ENCODE measurements around the gene AHNAK2. TPM values are rescaled to one million over a fixed set of nuclear protein-coding genes. Genes with fewer than 3 reads are reported as not detected.
"Not testable (repeated sequence)": the region's sequence is repeated elsewhere in the genome, so short reads cannot be mapped to it uniquely, and the experiment has no call there.

Gene AHNAK2
- not detected for total RNA-seq

DNA sequence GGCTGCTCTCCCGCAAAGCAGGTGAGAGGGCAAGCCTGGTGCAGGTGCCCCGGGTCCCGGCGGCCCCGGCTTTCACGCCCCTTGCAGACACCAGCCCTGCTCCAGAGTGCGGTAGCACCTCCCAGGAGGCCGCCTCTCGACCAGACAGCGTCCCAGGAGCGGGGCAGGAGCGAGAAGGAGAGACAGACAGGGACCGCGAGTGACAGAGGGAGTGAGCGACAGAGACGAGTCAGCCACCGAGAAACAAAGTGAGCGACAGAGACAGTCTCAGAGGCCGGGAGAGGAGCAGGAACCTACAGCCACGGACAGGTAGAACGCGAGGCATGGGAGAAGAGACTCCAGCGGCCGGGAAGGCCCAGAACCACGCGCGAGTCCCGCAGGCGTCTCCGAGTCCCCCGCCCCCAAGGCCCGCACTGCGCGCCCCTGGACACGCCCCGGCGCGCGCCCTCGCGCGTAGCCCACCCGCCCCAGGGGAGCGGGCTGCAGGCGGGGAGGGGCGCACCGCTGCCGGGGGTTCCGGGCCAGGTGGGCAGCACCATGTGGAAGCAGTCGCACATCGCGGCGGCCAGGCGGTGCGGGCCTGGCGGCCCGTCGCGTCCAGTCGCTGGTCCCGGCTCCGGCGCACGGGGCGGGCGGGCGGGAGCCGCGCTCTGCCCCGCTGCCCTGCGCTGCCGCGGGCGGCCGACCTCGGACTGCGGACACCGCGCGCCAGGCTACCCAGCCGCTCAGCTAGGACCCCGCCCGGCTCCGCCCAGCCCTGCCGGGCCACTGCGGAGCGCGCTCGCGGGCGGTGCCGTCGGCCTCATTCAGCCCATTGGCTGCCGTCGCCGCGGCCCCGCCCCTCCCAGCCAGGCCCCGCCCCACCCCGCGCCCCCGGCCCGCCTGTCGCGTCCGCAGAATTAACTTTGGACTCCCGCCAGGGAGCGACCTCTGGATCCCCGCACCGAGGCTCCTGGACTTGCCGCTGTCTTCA, at the start of gene AHNAK2:
Gene AHNAK2 (minus strand): TSS at position 694 of the 973 bp plus-strand sequence. CDS start 137 bp downstream, at position 557.
- peak; percentile 32 for DNase-seq

DNA sequence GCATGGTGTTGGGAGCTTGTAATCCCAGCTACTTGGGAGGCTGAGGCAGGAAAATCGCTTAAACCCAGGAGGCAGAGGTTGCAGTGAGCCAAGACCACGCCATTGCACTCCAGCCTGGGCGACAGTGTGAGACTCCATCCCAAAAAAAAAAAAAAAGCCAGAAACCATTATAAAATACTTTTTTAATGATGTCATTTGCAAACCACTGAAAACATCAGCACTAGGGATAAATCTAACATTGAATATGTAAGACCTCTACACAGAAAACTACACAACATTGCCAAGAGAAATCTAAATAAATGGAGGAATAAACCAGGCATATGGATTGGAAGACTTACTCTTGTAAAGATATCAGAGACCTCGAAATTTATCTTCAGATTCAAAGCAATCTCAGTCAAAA, 49.5 kb upstream of the AHNAK2 start:
- not testable (repeated sequence) for DNase-seq

DNA sequence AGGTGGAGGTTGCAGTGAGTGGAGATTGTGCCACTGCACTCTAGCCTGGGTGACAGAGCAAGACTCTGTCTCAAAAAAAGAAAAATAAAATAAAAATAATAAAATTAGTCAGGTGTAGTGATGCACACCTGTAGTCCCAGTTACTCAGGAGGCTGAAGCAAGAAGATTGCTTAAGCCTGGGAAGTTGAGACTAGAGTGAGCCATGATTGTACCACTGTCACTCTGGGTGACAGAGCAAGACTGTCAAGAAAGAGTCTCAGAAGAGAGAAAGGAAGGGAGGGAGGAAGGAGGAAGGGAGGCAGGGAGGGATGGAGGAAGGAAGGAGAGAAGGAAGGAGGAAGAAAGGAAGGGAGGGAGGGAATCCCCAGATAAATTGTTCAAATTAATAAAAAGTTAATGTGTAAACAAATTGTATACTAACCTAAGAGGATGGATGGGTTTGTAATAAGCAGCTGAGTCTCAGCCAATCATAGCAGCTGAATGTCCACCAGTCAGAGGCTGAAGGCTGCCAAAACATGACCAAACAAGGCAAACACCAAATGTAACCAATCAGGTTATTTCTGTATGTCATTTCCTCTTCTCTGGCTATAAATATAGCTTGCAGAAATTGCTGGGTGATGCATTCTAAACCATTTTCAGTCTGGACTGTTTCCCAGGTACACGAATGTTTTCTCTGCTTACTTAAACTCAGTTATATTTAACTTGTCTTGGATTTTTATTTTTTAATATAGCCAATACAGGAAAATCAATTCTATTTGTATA, 48.8 kb upstream of the AHNAK2 start:
- no peak for DNase-seq

DNA sequence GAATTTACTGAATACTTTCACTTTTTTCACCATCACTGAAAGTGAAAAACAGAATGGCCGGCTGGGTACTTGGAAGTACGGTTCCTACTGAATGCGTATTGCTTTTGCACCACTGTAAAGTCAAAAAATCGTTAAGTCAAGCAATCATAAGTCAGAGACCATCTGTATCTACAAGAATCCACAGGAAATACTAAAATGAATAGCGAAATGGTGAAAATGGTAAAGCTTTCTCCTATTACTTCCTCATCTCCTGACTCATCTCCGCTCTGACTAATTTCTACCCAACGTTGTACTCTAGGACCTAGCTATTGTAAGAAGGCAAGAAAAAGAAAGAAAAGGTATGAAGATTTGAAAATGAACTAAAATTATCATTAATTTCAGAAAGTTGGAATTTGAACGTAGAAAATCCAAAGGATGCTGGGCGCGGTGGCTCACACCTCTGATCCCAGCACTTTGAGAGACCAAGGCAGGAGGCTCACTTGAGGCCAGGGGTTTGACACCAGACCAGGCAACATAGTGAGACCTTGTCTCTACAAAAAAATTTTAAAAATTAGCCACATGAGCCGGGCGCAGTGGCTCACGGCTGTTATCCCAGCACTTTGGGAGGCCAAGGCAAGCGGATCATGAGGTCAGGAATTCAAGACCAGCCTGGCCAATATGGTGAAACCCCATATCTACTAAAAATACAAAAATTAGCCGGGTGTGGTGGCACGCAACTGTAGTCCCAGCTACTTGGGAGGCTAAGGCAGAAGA, 48.0 kb upstream of the AHNAK2 start:
- no peak for DNase-seq

DNA sequence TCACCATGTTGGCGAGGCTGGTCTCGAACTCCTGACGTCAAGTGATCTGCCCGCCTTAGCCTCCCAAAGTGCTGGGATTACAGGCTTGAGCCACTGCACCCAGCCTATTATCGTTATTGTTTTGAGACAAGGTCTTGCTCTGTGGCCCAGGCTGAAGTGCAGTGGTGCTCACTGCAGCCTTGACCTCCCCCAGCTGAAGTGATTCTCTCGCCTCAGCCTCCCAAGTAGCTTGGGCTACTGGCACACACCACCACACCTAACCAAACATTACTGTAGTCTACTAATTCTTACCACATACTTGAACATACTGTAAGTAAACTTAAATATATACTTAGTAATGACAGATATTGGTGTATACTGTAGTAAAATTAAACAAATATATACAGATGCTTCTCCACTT, 47.3 kb upstream of the AHNAK2 start:
- DNase-seq = no peak

DNA sequence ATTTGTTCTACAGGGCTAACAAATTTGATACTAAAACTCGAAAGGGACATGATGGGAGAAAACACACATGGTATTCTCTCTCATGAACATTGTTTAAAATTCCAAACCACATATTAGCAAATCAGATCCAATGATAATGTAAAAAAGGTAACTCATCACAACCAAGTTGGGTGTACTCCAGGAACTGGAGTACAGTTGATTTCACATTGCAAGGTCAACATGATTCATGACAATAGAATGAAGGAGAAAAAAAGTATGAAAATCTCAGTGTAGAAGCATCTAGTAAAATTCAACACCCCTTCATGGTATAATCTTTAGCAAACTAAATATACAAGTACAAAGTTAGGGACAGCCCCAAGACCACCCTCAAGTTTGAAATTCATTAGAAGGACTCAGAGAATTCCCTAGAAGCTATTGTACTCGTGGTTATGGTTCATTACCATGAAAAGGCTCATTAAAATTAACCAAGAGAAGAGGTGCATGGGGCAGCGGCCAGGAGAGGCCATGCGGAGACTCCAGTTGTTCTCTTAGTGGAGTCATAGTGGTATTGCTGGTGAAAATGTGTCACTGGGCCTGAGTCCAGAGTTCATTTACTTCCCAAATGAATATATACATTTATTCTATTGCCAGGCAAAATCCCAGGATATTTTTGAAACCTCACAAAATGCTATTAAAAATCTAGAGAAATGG, 45.8 kb upstream of the AHNAK2 start:
- DNase-seq = no peak

DNA sequence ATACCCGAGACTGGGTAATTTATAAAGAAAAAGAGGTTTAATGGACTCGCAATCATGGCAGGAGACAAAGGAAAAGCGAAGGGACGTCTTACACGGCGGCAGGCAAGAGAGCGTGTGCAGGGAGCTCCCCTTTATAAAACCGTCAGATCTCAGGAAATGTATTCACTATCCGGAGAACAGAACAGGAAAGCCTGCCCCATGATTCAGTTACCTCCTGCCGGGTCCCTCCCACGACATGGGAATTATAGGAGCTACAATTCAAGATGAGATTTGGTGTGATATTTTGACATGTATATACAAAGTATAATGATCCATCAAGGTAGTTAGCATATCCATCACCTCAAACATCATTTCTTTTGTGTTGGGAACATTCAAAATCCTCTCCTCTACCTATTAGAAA, 45.0 kb upstream of the AHNAK2 start:
- no peak for DNase-seq

DNA sequence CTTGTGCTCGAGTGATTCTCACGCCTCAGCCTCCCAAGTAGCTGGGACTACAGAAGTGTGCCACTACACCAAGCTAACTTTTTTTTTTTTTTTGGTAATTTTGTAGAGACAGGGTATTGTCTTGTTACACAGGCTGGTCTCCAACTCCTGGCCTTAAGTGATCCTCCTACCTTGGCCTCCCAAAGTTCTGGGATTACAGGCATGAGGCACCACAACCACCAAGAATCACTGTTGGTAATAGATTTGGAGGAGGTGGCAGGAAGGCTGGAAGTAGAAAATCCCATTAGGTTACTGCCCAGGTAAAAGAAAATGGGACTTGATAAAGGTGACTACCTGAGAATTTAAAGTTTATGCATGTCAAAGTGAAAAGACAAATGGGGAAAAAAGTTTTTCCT, 44.1 kb upstream of the AHNAK2 start:
- no peak for DNase-seq

DNA sequence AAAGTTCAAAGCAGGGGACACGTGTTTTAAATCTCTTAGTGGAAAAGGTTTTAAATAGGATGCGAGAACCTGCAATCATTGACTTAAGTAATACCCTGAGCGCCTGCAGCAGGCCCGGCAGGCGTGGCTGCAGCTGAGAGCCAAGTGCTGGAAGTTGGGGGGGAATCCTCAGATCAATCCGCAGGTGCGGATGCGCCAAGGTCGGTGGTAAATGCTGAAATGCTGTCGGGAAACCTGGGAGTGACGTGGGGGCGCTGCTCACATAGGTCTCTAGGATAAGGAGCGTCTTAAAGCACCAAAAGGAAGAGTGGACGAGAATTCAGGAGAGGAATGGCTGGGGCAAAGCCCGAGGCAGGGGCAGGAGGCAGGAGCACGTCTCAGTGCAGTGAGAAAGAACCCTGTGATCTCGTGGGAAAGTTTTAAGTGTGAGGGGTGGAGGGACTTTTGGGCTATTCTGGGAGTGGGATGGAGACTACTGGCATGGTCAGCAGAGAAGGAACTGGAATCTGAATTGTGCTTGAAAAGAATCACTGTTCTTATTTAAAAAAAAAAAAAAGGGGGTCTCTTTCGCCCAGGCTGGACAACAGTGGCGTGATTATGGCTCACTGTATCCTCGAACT, 43.6 kb upstream of the AHNAK2 start:
- peak; percentile 22 for DNase-seq

DNA sequence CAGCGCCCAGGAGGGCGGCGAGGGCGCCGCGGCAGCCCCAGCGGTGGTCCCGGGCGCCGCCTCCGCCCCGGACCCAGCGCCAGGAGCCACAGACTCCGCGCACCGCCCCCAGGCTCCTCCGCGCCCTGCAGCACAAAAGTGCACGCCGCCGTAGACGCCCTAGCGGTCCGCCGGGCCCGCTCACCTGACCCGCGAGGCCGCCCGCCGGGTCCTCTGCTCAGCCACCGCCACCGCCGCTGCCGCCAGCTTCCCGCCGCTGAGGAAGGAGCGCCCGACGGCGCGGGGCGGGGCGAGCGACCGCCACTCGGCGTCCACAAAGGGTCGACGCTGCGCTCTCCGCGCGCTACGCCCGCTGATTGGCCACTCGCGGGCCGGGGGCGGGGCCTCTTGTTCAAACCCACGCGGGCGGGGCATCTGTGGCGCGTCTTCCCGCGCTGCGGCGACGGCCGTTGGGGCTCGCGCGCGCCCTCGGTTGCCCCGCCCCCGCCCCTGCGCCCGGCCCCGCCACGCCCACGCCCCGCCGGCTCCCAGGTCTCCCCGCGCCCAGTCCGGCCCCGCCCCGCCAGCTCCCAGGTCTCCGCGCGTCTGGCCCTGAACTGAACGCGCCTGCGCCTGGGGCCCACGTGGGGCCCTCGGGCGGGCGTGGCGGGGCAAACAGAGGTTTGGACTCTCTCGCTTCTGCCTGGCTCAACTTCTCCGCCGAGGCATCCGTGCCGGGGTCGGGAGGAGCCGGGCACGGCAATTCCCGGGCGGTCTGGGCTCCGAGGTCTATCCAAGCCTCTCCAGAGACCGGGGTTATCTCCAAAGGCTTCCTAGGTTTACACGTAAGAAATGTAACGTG, 42.9 kb upstream of the AHNAK2 start, which contains the start of gene CDCA4:
Gene CDCA4 (minus strand): TSS at position 269 of the 841 bp plus-strand sequence. CDS start 9,154 bp downstream, outside the sequence.
- DNase-seq = peak; percentile 95

DNA sequence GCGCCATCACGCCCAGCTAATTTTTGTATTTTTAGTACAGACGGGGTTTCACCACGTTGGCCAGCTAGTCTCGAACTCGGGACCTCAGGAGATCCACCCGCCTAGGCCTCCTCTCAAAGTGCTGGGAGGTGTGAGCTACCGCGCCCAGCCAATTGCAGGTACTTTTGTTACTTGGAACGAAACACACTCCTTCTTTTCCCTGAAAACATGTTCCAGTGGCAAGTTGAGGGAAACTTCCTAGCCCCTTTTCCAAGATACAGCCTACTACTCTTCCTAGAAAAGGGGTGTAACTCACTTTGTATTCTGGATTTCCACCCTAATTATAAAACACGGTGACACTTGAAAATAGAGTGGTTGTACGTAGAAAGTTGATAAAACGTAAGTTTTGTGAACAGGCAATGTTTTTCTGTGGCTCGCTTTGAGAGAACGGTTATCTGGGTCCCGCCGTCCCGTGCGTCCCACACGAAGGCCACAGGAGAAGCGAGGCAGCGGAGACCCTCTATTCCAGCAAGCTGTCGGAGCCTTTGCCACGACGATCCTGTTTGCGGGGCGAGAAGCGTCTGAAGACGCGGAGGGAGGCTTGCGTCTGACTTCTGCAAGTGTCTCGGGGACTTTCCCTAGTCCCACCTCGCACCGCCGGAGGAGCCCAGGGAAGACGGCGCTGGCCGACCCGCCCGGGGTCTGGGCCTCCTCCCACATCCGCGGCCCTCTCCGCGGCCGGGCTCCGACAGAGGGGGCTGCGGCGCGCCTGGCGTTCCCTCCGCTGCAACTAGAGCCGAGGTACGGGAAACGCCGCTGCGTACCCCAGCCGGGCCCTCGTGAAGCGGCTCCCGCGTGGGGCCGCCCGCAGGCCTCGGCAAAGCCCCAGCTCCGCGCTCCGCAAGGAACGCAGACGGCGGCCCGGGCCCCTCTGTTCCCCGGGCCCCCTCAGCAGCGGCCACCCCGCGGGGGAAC, 42.0 kb upstream of the AHNAK2 start:
- peak; percentile 59 for DNase-seq

DNA sequence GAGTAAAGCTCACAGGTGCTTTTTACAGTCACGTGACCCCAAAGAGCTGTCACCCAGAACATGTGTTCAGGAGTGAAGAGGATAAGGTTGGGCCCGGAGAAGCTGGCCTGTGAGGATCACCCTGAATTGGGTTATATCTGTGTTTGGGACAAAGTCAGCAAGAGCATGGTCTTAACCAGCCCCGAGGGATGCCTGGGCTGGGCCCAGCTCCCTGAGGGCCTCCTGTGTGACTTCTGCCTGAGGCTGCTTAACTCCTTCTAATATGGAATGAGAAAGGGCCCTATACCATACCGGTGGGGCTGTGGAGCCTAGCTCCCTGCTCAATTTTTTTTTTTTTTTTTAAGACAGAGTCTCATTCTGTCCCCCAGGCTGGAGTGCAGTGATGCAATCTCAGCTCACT, 40.2 kb upstream of the AHNAK2 start:
- no peak for DNase-seq

DNA sequence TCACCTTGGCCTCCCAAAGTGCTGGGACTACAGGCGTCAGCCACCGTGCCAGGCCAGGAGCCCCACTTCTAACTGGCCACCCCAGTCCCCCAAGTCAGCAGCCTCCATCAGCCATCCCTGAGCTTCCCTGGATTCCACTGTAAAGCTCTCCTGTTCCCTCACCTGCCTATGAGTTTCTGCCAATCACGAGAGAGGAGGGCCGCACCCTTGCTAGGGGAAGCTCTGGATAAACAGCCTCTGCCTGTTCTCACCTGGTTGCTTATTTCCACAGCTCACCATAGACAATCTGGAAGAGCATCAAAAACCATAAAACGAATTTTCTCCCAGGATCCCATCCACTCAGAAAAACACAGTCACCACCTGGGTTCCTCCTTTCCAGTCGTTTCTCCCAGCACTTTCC, 37.7 kb upstream of the AHNAK2 start:
- DNase-seq = no peak

DNA sequence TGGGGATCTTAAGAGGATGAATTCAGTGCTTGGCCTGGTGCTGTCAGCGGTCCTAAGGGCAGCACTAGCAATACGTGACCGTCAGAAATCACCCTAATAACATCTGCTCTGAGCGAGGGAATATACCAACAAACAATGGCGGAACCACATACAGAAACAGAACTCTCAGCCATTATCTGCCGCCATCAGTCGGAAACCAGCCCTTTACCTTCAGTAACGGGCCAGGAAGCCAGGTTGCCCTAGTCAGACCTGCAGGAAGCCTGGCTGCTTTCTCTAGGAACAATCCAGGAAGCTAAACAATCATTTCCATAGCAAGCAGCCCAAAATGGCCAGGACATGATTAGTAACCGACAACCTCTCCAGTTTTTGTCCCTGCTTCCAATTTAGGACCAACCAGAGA, 37.1 kb upstream of the AHNAK2 start:
- DNase-seq = no peak

DNA sequence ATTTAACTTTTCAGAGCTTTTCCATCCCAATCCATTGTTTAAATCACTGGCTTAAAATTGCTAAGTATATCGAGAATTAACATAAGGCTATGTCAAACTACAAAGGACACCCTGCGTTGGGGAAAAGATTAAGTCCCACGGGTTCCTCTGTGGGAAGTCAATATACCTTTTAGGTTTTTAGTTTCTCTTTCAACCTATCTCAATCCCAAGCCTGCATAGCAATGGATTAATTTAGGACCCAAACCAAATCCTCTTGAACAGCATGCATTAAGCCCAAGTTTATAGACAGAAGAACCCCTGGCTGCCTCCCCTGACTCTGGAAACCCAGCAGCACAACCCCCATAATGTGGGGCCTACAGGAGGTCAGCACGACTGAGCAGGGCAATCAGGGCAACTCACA, 36.5 kb upstream of the AHNAK2 start:
- no peak for DNase-seq

DNA sequence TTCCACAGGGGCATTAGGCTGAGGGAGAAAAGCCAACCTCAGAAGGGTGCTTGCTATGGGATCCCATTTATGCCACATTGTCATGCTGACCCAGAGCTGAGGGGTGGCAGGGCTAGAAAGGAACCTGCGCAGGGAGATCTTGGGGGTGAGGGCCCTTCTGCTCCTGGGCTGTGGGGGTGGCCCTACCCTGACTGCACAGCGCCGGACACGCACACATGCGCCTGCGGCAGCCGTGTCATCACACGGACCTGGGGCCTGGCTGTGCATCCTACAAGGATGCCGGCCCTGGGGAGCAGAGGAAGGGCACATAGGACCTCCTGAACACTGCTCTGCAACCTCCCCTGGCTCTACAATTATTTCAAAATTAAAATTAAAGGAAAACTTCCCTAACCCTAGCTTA, 35.9 kb upstream of the AHNAK2 start:
- DNase-seq = no peak

DNA sequence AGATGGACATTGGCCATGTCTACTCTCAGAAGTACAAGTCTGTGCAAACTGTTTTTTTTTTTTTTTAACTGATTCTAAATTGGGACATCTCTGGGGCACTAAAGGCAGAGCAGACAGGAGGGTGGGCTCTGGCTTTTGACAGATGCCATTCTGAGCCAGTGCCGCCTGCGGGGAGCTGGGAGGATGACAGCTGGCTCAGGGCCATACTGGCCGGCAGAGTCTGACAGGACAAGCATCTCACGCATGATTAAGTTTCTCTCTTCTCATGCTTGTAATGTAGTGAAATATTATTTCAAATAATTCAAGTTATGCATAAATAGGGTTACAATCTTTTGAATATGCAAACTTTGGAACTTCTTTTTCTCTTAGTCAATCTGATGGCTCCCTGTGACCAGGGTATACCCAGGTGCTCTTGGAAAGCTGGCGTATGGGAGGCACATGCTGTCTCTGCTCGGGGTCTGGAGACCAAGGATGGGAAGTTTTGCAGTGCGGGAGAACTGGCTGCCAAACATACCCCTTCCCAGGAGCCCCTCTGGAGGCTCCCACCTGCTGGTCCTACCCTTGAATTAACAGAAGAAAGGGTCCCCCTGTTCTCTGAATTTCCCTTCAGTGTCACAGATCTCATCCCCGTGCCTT, 35.1 kb upstream of the AHNAK2 start:
- DNase-seq = no peak

DNA sequence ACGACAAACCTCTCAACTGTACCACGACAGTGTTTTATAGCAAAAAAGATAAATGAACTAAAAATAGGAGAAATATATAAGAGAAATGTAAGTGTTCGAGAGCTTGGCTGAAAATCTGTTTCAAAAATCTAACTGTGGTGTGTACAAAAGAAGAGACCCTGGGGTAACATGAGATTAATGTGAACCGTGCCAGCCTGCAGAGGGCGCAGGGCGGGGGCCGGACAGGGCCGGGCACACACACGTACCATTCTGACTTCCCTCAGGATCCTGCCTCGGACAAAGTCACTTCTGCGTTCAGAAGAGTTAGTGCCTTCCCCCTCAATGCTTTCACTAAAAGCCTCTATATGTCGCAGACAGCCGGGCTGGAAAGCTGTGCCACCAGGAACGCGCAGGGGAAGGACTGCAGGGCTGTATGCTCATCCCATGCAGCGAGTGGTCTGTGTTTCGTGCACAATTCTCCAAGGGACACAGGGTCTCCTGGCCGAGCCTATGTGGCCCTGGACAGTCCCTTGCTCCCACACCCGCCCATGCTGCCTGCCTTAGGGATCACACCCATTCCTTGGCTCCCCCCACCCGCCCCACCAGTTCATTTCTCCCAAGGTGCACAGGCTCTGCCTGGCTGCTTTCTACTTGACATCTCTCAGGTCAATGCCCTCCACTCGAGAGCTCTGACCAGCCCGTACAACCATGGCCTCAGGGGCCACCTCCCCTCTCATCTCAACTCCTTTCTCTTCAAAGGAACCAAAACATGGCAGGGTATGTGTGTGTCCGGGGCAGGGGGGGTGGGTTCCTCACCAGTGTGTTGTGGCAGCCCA, 34.2 kb upstream of the AHNAK2 start:
- DNase-seq = no peak
